ENCODE data around the gene ALG9. TPM values are rescaled to one million over a fixed set of nuclear protein-coding genes. Genes with fewer than 3 reads are reported as not detected.

ALG9 gene
- total RNA-seq, 1 experiment from 2014 or later, result 19.7 TPM

- TF ChIP-seq SOX15 (CRISPR knock-in tag; IDR thresholded peaks at IDR 0.05) (no peak), IRF1 (CRISPR knock-in tag; IDR thresholded peaks at IDR 0.05) (no peak), ZNF121 (CRISPR knock-in tag; IDR thresholded peaks at IDR 0.05) (no peak), SMAD3 (CRISPR knock-in tag; IDR thresholded peaks at IDR 0.05; ENCODE audit: borderline replicate concordance) (no peak), ZNF396 (CRISPR knock-in tag; IDR thresholded peaks at IDR 0.05; ENCODE audit: borderline replicate concordance) (no peak), TEAD4 (CRISPR knock-in tag; IDR thresholded peaks at IDR 0.05) (no peak), STAT6 (CRISPR knock-in tag; conservative IDR thresholded peaks at IDR 0.05; ENCODE audit: low read depth) (no peak)
Measured at GRCh38 chr11:111811445-111811844, 59.9 kb downstream of the ALG9 start (continued).

- DNase-seq (ENCODE audit: low spot score) (no peak), ATAC-seq (no peak)
- Mint-ChIP-seq H3K27ac (0 out of 2 replicates have a peak overlapping the region, but pooled peaks have one; percentile 4), H3K4me3 (no peak overlapping the region), H3K4me1 (peaks cover 6% of the 10 kb centered on the region; the same call in 1 of the 2 replicates), H3K9me3 (no peaks in the 10 kb centered on the region), H3K36me3 (no peaks in the 10 kb centered on the region), H3K27me3 (ENCODE audit: low read depth) (no peaks in the 10 kb centered on the region)
- ChIA-PET CTCF (no interaction called here), POLR2A (no interaction called here)
- TF ChIP-seq NR2C2 (CRISPR knock-in tag; IDR thresholded peaks at IDR 0.05) (no peak), PRRX2 (CRISPR knock-in tag; IDR thresholded peaks at IDR 0.05) (no peak), AFF4 (CRISPR knock-in tag; IDR thresholded peaks at IDR 0.05; ENCODE audit: borderline replicate concordance) (no peak), PRDM15 (CRISPR knock-in tag; IDR thresholded peaks at IDR 0.05) (no peak), GABPB1 (CRISPR knock-in tag; IDR thresholded peaks at IDR 0.05) (no peak), JUN (CRISPR knock-in tag; IDR thresholded peaks at IDR 0.05) (no peak), ZNF281 (CRISPR knock-in tag; IDR thresholded peaks at IDR 0.05) (no peak), OVOL2 (CRISPR knock-in tag; IDR thresholded peaks at IDR 0.05; ENCODE audit: borderline replicate concordance) (no peak)
Measured at GRCh38 chr11:111808834-111809233, 62.5 kb downstream of the ALG9 start.

Data from WTC11 (cell line).